HepG2 (cell line): ENCODE data around the gene RGL3. TPM values are rescaled to one million over a fixed set of nuclear protein-coding genes. Genes with fewer than 3 reads are reported as not detected.

Experiments used
- AGO2 ChIP-seq: fragments of 200-400 bp; formaldehyde crosslinking; optimal IDR thresholded peaks from 2 replicates; pipeline ENCODE3; 2017; ENCODE audit warnings: mild to moderate bottlenecking, low read depth, low read length, moderate library complexity
- CBX5 ChIP-seq: sonication (generic); formaldehyde crosslinking; IDR thresholded peaks from 2 replicates; pipeline ENCODE4 v1.4.0; 2020; ENCODE audit warnings: missing genetic modification reagents, borderline replicate concordance
- HNRNPK ChIP-seq: fragments of 200-400 bp; formaldehyde crosslinking; IDR thresholded peaks from 2 replicates; pipeline ENCODE4 v1.6.1; 2018; ENCODE audit warnings: low read length, low read depth, moderate library complexity, mild to moderate bottlenecking; ENCODE audit not compliant: poor library complexity, severe bottlenecking
- HOXA5 ChIP-seq: sonication (generic); formaldehyde crosslinking; IDR thresholded peaks from 2 replicates; pipeline ENCODE4 v1.4.0; 2020; ENCODE audit warnings: missing genetic modification reagents
- HOXA7 ChIP-seq: sonication (generic); formaldehyde crosslinking; IDR thresholded peaks from 2 replicates; pipeline ENCODE4 v1.8.1; 2022; ENCODE audit warnings: mild to moderate bottlenecking, missing genetic modification reagents, moderate library complexity
- KDM2A ChIP-seq: sonication (generic); formaldehyde crosslinking; IDR thresholded peaks from 2 replicates; pipeline ENCODE4 v1.4.0; 2020; ENCODE audit warnings: low read depth, missing genetic modification reagents, borderline replicate concordance
- MAZ ChIP-seq, 2 experiments: sonication (generic) in 1 of 2; formaldehyde crosslinking in 1 of 2; IDR thresholded peaks; 2 replicates each; pipeline versions ENCODE4 v1.5.0 to v1.6.1; 2012 to 2020; ENCODE audit warnings: low read depth in 2 of 2, mild to moderate bottlenecking in 2 of 2, borderline replicate concordance in 1 of 2, improper control_type of control experiment in 1 of 2, low read length in 1 of 2, missing genetic modification reagents in 1 of 2, moderate library complexity in 1 of 2
- MYNN ChIP-seq: sonication (generic); formaldehyde crosslinking; IDR thresholded peaks from 2 replicates; pipeline ENCODE4 v1.4.0; 2020; ENCODE audit warnings: mild to moderate bottlenecking, low read depth, missing genetic modification reagents
- NFKB2 ChIP-seq: sonication (generic); formaldehyde crosslinking; IDR thresholded peaks from 2 replicates; pipeline ENCODE4 v1.4.0; 2020; ENCODE audit warnings: missing genetic modification reagents, borderline replicate concordance
- PBX3 ChIP-seq: sonication (generic); formaldehyde crosslinking; IDR thresholded peaks from 2 replicates; pipeline ENCODE4 v1.8.1; 2023; ENCODE audit warnings: missing genetic modification reagents, inconsistent platforms, borderline replicate concordance
- PITX1 ChIP-seq: sonication (generic); formaldehyde crosslinking; IDR thresholded peaks from 2 replicates; pipeline ENCODE4 v1.5.1; 2020; ENCODE audit warnings: mild to moderate bottlenecking, missing genetic modification reagents
- POGK ChIP-seq: sonication (generic); formaldehyde crosslinking; conservative IDR thresholded peaks from 2 replicates; pipeline ENCODE4 v1.8.0; 2022; ENCODE audit warnings: mild to moderate bottlenecking, moderate library complexity, missing genetic modification reagents
- RBFOX2 ChIP-seq: fragments of 200-400 bp; formaldehyde crosslinking; IDR thresholded peaks from 2 replicates; pipeline ENCODE4 v1.6.1; 2017; ENCODE audit warnings: low read depth, mild to moderate bottlenecking, low read length
- RORA ChIP-seq: sonication (generic); formaldehyde crosslinking; IDR thresholded peaks from 2 replicates; pipeline ENCODE4 v1.5.0; 2020; ENCODE audit warnings: mild to moderate bottlenecking, missing genetic modification reagents, moderate library complexity
- SALL1 ChIP-seq: sonication (generic); formaldehyde crosslinking; IDR thresholded peaks from 2 replicates; pipeline ENCODE4 v1.8.0; 2022; ENCODE audit warnings: mild to moderate bottlenecking, missing genetic modification reagents
- TEAD3 ChIP-seq: optimal IDR thresholded peaks from 2 replicates; pipeline ENCODE3; 2016; ENCODE audit warnings: borderline replicate concordance
- U2AF2 ChIP-seq: fragments of 200-400 bp; formaldehyde crosslinking; IDR thresholded peaks from 2 replicates; pipeline ENCODE4 v1.6.1; 2017; ENCODE audit warnings: low read depth, mild to moderate bottlenecking, low read length
- ZNF441 ChIP-seq: sonication (generic); formaldehyde crosslinking; IDR thresholded peaks from 2 replicates; pipeline ENCODE4 v1.7.0; 2021; ENCODE audit warnings: missing genetic modification reagents, borderline replicate concordance
- ZNF513 ChIP-seq: sonication (generic); formaldehyde crosslinking; conservative IDR thresholded peaks from 2 replicates; pipeline ENCODE4 v1.5.0; 2020; ENCODE audit warnings: missing genetic modification reagents
- ZNF543 ChIP-seq: sonication (generic); formaldehyde crosslinking; IDR thresholded peaks from 2 replicates; pipeline ENCODE4 v1.4.0; 2020; ENCODE audit warnings: mild to moderate bottlenecking, missing genetic modification reagents
- ZNF704 ChIP-seq: sonication (generic); formaldehyde crosslinking; IDR thresholded peaks from 2 replicates; pipeline ENCODE4 v1.8.1; 2023; ENCODE audit warnings: mild to moderate bottlenecking, inconsistent platforms, moderate library complexity, missing genetic modification reagents, borderline replicate concordance
- polyA plus RNA-seq, 8 experiments: library from polyadenylated mRNA; depleted of rRNA in 3 of 8; stranded (reverse) in 7 of 8; unstranded in 1 of 8; fragments of >200 nt; fragmentation: Illumina TruSeq in 4 of 8; extraction: Trizol in 4 of 8; gene quantifications; 2 replicates each; pipeline versions ENCODE4 v1.2.1 to v1.2.3, GENCODE V29; 2011 to 2016; ENCODE audit warnings: low read depth in 4 of 8, missing spikeins in 1 of 8, mixed read lengths in 1 of 8; ENCODE audit not compliant: insufficient read depth in 1 of 8
- total RNA-seq, 5 experiments: library from RNA; depleted of rRNA; stranded (reverse); fragments of >200 nt; fragmentation: Illumina TruSeq; extraction: Trizol; gene quantifications; 2 replicates each; pipeline ENCODE4 v1.2.3, GENCODE V29; 2016; ENCODE audit warnings: low read depth in 1 of 5

Gene RGL3
- total and polyA plus RNA-seq, 2 of the 13 experiments (the other 11 are each of a cell fraction or from before 2014, with no cell fraction given), result 4.2 to 7.6 TPM

GRCh38 chr19:11355160-11356073, 63.7 kb downstream of the RGL3 start, which contains the start of gene PLPPR2 (continued):
- TF ChIP-seq CBX5 (CRISPR knock-in tag) (no peak), U2AF2 (no peak), PITX1 (CRISPR knock-in tag) (no peak), ZNF513 (no peak), SALL1 (peak; percentile 34; the same call in 1 of the 2 replicates), ZNF543 (CRISPR knock-in tag) (no peak), MAZ (IDR thresholded peaks at IDR 0.05; ENCODE audit: borderline replicate concordance, low read depth, low read length) (no peak), MAZ (CRISPR knock-in tag; IDR thresholded peaks at IDR 0.05; ENCODE audit: low read depth) (0 out of 2 replicates have a peak, but pooled peaks have one; percentile 30), RBFOX2 (peak; percentile 55), HNRNPK (peak; percentile 40), MYNN (no peak), ZNF441 (CRISPR knock-in tag) (no peak), AGO2 (peak; percentile 58), RORA (CRISPR knock-in tag) (no peak), HOXA7 (CRISPR knock-in tag) (no peak), NFKB2 (CRISPR knock-in tag) (peak; percentile 57; the same call in 1 of the 2 replicates), POGK (CRISPR knock-in tag) (0 out of 2 replicates have a peak, but pooled peaks have one; percentile 54), ZNF704 (CRISPR knock-in tag) (no peak), PBX3 (CRISPR knock-in tag) (no peak), TEAD3 (no peak), HOXA5 (no peak), KDM2A (CRISPR knock-in tag) (peak; percentile 74)
